PC-3 (cell line): ENCODE results near the gene GADD45B. TPM values are rescaled to one million over a fixed set of nuclear protein-coding genes. Genes with fewer than 3 reads are reported as not detected.

Experiments used
- ATAC-seq: fragments of 200-7000 bp; cut with Tn5 transposase; 2 replicates; pipeline ENCODE4 v1.9.1; 2020; ENCODE audit warnings: mild to moderate bottlenecking, moderate library complexity
- BruUV-seq: library from RNA; stranded (reverse); fragments of 400-500 nt; replicated peaks from 2 replicates; lab custom pipeline; 2021; lab: Mats Ljungman, UMichigan
- CTCF ChIA-PET: fragments of 300-600 bp; sonication (Branson Sonifier 250); formaldehyde crosslinking; loops from one replicate; lab custom pipeline; 2022; ENCODE audit warnings: antibody characterized with exemption; lab: Charles Lee
- POLR2A ChIA-PET: fragments of 300-600 bp; sonication (Branson Sonifier 250); formaldehyde crosslinking; loops from one replicate; lab custom pipeline; 2022; ENCODE audit warnings: antibody characterized with exemption; ENCODE audit not compliant: unreplicated experiment; lab: Charles Lee
- DNase-seq: peaks from one replicate; pipeline ENCODE4 v3.0.0-alpha.2; 2015
- H2AFZ ChIP-seq: fragments of 300-600 bp; sonication (generic); 2 replicates; pipeline ENCODE4 v1.6.0; 2016; ENCODE audit warnings: antibody characterized with exemption, low read length
- H3F3A ChIP-seq: fragments of 300-600 bp; sonication (generic); one replicate; pipeline ENCODE4 v1.6.0; 2017; ENCODE audit warnings: antibody characterized with exemption, low read length, control low read depth, mild to moderate bottlenecking; ENCODE audit not compliant: unreplicated experiment
- H3K27ac ChIP-seq: fragments of 300-600 bp; sonication (generic); 2 replicates; pipeline ENCODE4 v1.5.1; 2016; ENCODE audit warnings: mild to moderate bottlenecking, low read length
- H3K27me3 ChIP-seq: fragments of 300-600 bp; sonication (generic); 2 replicates; pipeline ENCODE4 v1.6.1; 2016; ENCODE audit warnings: low read length, mixed read lengths
- H3K36me3 ChIP-seq: fragments of 300-600 bp; sonication (generic); 2 replicates; pipeline ENCODE4 v1.6.1; 2016; ENCODE audit warnings: low read depth, mixed run types, low read length, mixed read lengths
- H3K4me1 ChIP-seq: fragments of 300-600 bp; sonication (generic); 2 replicates; pipeline ENCODE4 v1.5.1; 2016; ENCODE audit warnings: low read length; ENCODE audit not compliant: insufficient read depth
- H3K4me2 ChIP-seq: fragments of 300-600 bp; sonication (generic); 2 replicates; pipeline ENCODE4 v1.6.0; 2016; ENCODE audit warnings: low read length
- H3K4me3 ChIP-seq: fragments of 300-600 bp; sonication (generic); 2 replicates; pipeline ENCODE4 v1.5.1; 2016; ENCODE audit warnings: mild to moderate bottlenecking, low read length, mixed read lengths
- H3K79me2 ChIP-seq: fragments of 300-600 bp; sonication (generic); 2 replicates; pipeline ENCODE4 v1.6.1; 2017; ENCODE audit warnings: low read length, mixed read lengths
- H3K9ac ChIP-seq: fragments of 300-600 bp; sonication (generic); 2 replicates; pipeline ENCODE4 v1.6.0; 2016; ENCODE audit warnings: mild to moderate bottlenecking, low read length
- H3K9me2 ChIP-seq: fragments of 300-600 bp; sonication (generic); replicated peaks from 2 replicates; pipeline ENCODE4 v1.6.1; 2016; ENCODE audit warnings: mixed run types, low read length, mixed read lengths
- H3K9me3 ChIP-seq: fragments of 300-600 bp; sonication (generic); 2 replicates; pipeline ENCODE4 v1.6.1; 2016; ENCODE audit warnings: low read length, mixed read lengths
- H4K20me1 ChIP-seq: fragments of 300-600 bp; sonication (generic); 2 replicates; pipeline ENCODE4 v1.6.1; 2016; ENCODE audit warnings: low read length, mixed read lengths
- CTCF ChIP-seq: fragments of 300-600 bp; sonication (generic); conservative IDR thresholded peaks from 2 replicates; pipeline ENCODE4 v1.5.1; 2017; ENCODE audit warnings: antibody characterized with exemption, low read depth, mild to moderate bottlenecking, low read length
- EZH2 ChIP-seq: fragments of 300-600 bp; sonication (generic); IDR thresholded peaks from one replicate; pipeline ENCODE4 v1.6.1; 2017; ENCODE audit warnings: antibody characterized with exemption, mild to moderate bottlenecking, low read length; ENCODE audit not compliant: unreplicated experiment
- EZH2phosphoT487 ChIP-seq: fragments of 300-600 bp; sonication (generic); IDR thresholded peaks from 2 replicates; pipeline ENCODE4 v1.6.1; 2018; ENCODE audit warnings: mild to moderate bottlenecking, antibody characterized with exemption, low read length, borderline replicate concordance
- intact Hi-C: fragments of 100-400 bp; cut with micrococcal nuclease; formaldehyde crosslinking; loops from 2 replicates; pipeline ENCODE4 v1.9.0; 2023
- total RNA-seq: library from RNA; depleted of rRNA; stranded (reverse); fragments of >200 nt; gene quantifications from 2 replicates; pipeline ENCODE4 v1.2.3, GENCODE V29; 2014

Gene GADD45B
- total RNA-seq, 1 experiment from 2014 or later = 137 TPM

- Histone ChIP-seq H2AFZ (no peak overlapping the region), H3K4me2 (no peak overlapping the region), H3K27me3 (no peaks in the 10 kb centered on the region), H4K20me1 (peaks cover 6% of the 10 kb centered on the region; the same call in 1 of the 2 replicates), H3K36me3 (peaks cover 12% of the 10 kb centered on the region; the same call in 1 of the 2 replicates), H3K27ac (no peak overlapping the region), H3F3A (no peaks in the 10 kb centered on the region), H3K9ac (no peak overlapping the region), H3K4me1 (no peaks in the 10 kb centered on the region), H3K9me2 (no peaks in the 10 kb centered on the region), H3K4me3 (no peak overlapping the region), H3K9me3 (no peaks in the 10 kb centered on the region), H3K79me2 (peaks cover 77% of the 10 kb centered on the region)
- ATAC-seq = no peak
- DNase-seq = no peak
- ChIA-PET CTCF (no interaction called here), POLR2A (no interaction called here)
- TF ChIP-seq EZH2 = no peak
- TF ChIP-seq CTCF = no peak
- TF ChIP-seq EZH2phosphoT487 = no peak
- intact Hi-C loops = no loop called here
- BruUV-seq = no TSS peak
Observed at GRCh38 chr19:2444251-2445002, 31.5 kb upstream of the GADD45B start.

- H3K36me3 ChIP-seq = peaks cover 11% of the 10 kb centered on the region; the same call in 1 of the 2 replicates
Observed at GRCh38 chr19:2446381-2446780, 29.5 kb upstream of the GADD45B start.

More at GRCh38 chr19:2446381-2446780, 29.5 kb upstream of the GADD45B start:
- H4K20me1 ChIP-seq = peaks cover 6% of the 10 kb centered on the region; the same call in 1 of the 2 replicates
- DNase-seq = no peak
- no peak overlapping the region for H3K9ac ChIP-seq
- H3K4me2 ChIP-seq = no peak overlapping the region
- H3K9me2 ChIP-seq = no peaks in the 10 kb centered on the region
- H3K9me3 ChIP-seq = no peaks in the 10 kb centered on the region
- no TSS peak for BruUV-seq
- ATAC-seq = no peak
- TF ChIP-seq CTCF = no peak
- no peak for TF ChIP-seq EZH2
- TF ChIP-seq EZH2phosphoT487 = no peak
- H3K27ac ChIP-seq = no peak overlapping the region
- H3K4me3 ChIP-seq = no peak overlapping the region
- H3K4me1 ChIP-seq = no peaks in the 10 kb centered on the region
- CTCF ChIA-PET = no interaction called here
- intact Hi-C loops = no loop called here
- H3F3A ChIP-seq = no peaks in the 10 kb centered on the region
- H2AFZ ChIP-seq = no peak overlapping the region
- H3K79me2 ChIP-seq = peaks cover 82% of the 10 kb centered on the region
- POLR2A ChIA-PET = no interaction called here
- H3K27me3 ChIP-seq = no peaks in the 10 kb centered on the region
